IPS DF 6.9 (cell line): ENCODE results near the gene CCL11.

Experiments used
- DNase-seq: peaks from one replicate; pipeline ENCODE4 v3.0.0-alpha.2; 2013; ENCODE audit warnings: low read depth, low spot score
- H3K27ac ChIP-seq: one replicate; pipeline ENCODE4 v1.5.1; 2013; ENCODE audit warnings: low read length, control low read depth
- H3K27me3 ChIP-seq: 2 replicates; pipeline ENCODE4 v1.6.1; 2013; ENCODE audit warnings: mild to moderate bottlenecking, low read length; ENCODE audit not compliant: control insufficient read depth, insufficient read depth
- H3K36me3 ChIP-seq: 2 replicates; pipeline ENCODE4 v1.6.1; 2013; ENCODE audit warnings: low read length; ENCODE audit not compliant: control insufficient read depth, insufficient read depth
- H3K4me1 ChIP-seq: 2 replicates; pipeline ENCODE4 v1.6.1; 2013; ENCODE audit warnings: low read length; ENCODE audit not compliant: control insufficient read depth, insufficient read depth
- H3K4me3 ChIP-seq: 2 replicates; pipeline ENCODE4 v1.5.1; 2013; ENCODE audit warnings: mild to moderate bottlenecking, low read length
- H3K9me3 ChIP-seq: 2 replicates; pipeline ENCODE4 v1.6.1; 2013; ENCODE audit warnings: low read length, inconsistent platforms; ENCODE audit not compliant: control insufficient read depth, insufficient read depth
- WGBS: extraction: QIAGEN DNeasy Blood & Tissue Kit; methylation state at CpG from one replicate; pipeline ENCODE4 v1.1.7; 2013; ENCODE audit warnings: mixed read lengths, missing lambda C conversion rate; ENCODE audit not compliant: insufficient read length, insufficient coverage; 5-methylcytosine and 5-hydroxymethylcytosine counted together

Gene CCL11

DNA sequence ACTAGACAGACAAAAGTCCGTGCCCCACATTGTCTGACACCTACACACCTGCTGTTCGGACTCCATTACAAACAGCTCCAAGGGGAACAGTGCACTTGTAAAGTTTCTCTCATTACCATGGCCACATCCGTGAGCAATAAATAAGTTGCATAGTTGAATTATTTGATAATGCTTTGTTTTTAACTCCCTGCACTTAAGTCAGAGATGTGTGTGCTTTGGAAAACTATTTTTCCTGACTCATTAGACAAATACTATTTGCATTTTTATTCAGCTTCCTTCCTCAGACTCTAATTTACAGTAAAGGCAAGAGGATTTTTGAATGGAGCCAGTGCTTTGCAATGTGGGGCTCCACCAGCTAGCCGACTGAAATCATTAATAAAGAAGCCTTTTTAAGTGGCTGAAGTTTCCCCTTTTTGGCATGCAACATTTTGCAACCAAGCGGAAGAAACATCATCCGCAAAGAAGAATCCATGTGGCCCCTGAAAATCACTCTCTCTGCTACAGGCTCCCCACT is 37.0 kb upstream of the CCL11 start:
- no peaks in the 10 kb centered on the region for H3K27me3 ChIP-seq
- no peaks in the 10 kb centered on the region for H3K9me3 ChIP-seq
- peaks cover 2% of the 10 kb centered on the region; the same call in 1 of the 2 replicates for H3K4me1 ChIP-seq
- no peaks in the 10 kb centered on the region for H3K36me3 ChIP-seq
- no peak overlapping the region for H3K27ac ChIP-seq
- H3K4me3 ChIP-seq, result no peak overlapping the region
- no CpG with 5 or more reads among the region's 6 CpGs for WGBS
- DNase-seq, result no peak

DNA sequence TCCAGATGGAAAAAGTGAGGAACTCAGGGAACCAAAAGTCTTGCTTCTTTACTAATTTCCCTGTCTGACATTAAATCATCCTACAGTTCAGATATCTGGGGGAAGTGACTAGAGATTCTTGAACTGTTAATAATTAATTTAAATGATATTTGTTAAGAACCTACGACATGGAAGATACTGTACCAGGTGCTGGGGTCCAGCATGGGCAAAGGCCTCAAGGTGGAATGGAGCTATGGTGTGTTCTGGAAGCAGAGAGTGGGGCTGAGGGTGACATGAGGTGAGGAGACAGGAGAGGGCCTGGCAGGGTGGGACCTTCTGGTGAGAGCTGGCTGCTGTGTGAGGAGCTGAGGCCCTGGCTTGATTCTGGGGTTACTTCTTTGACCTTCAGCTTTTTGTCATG is 36.5 kb upstream of the CCL11 start:
- Histone ChIP-seq H3K4me3 (no peak overlapping the region), H3K27me3 (no peaks in the 10 kb centered on the region), H3K36me3 (no peaks in the 10 kb centered on the region), H3K4me1 (peaks cover 2% of the 10 kb centered on the region; the same call in 1 of the 2 replicates), H3K9me3 (no peaks in the 10 kb centered on the region), H3K27ac (no peak overlapping the region)
- no CpG with 5 or more reads among the region's 1 CpG for WGBS
- no peak for DNase-seq

DNA sequence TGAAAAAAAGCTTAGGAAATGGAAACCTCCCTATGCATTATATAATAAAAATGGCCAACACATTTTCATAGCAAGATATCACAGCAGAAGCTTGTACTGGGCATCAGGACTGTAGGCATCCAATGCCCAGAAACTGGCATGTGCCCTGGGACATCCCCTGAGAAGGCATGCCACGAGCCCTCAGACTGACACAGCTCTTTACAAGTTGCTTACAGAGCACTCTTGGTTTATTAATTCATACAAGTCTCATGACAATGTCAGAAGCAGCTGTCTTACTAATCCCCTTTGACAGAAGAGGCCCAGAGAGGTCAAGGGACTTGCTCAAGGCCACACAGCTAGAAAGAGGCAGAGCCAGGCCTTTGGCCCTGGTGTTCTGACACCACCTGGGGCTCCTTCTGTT is 36.1 kb upstream of the CCL11 start:
- H3K36me3 ChIP-seq, result no peaks in the 10 kb centered on the region
- H3K4me1 ChIP-seq, result peaks cover 5% of the 10 kb centered on the region; the same call in 1 of the 2 replicates
- H3K27ac ChIP-seq, result no peak overlapping the region
- DNase-seq, result no peak
- H3K9me3 ChIP-seq, result no peaks in the 10 kb centered on the region
- no CpG with 5 or more reads among the region's 1 CpG for WGBS
- H3K27me3 ChIP-seq, result no peaks in the 10 kb centered on the region
- H3K4me3 ChIP-seq, result no peak overlapping the region

DNA sequence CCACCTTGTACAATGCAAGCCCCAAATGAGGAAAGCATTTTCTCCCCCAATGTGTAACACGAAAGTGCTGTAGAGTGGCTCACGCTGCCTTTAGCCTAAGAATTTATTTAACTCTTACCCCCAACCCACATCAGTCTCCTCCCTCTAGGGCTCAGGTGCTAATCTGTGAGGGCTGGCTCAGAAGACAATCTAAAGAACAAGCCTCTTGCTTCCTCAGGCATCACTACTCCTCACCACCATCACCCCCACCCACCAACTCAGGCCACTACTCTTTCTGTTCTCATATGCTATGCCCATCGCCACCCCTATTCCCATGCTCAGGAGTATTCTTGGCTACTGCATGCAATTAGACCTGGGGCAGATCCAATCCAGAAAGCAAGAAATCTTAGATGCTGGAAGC is 34.4 kb upstream of the CCL11 start:
- no peaks in the 10 kb centered on the region for H3K36me3 ChIP-seq
- WGBS, result no CpG with 5 or more reads among the region's 3 CpGs

DNA sequence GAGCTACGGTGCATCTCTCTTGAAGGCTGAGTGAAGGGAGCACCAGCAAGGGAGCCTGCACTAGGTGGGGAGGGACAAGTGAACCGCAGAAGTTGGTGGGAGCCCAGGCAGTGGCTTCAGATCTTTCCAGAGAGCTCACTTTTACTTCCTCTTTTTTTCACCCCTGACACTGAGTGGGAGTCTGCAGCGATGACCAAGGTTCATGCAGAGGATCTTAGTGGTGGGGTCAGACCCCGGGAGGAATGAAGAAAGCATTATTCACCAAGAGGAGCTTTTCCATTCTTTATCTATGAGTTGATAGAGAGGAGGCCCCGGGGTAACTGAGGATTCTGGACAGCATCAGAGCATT is 33.5 kb upstream of the CCL11 start:
- no peaks in the 10 kb centered on the region for H3K27me3 ChIP-seq
- no peak overlapping the region for H3K27ac ChIP-seq
- H3K9me3 ChIP-seq, result no peaks in the 10 kb centered on the region
- DNase-seq, result no peak
- no CpG with 5 or more reads among the region's 5 CpGs for whole genome bisulfite sequencing
- H3K4me3 ChIP-seq, result no peak overlapping the region
- H3K36me3 ChIP-seq, result no peaks in the 10 kb centered on the region
- H3K4me1 ChIP-seq, result peaks cover 8% of the 10 kb centered on the region; the same call in 1 of the 2 replicates

More for the DNA sequence above, 34.4 kb upstream of the CCL11 start:
- Histone ChIP-seq H3K9me3 (no peaks in the 10 kb centered on the region), H3K4me3 (no peak overlapping the region), H3K27me3 (no peaks in the 10 kb centered on the region), H3K4me1 (peaks cover 8% of the 10 kb centered on the region; the same call in 1 of the 2 replicates), H3K27ac (no peak overlapping the region)
- DNase-seq, result no peak

DNA sequence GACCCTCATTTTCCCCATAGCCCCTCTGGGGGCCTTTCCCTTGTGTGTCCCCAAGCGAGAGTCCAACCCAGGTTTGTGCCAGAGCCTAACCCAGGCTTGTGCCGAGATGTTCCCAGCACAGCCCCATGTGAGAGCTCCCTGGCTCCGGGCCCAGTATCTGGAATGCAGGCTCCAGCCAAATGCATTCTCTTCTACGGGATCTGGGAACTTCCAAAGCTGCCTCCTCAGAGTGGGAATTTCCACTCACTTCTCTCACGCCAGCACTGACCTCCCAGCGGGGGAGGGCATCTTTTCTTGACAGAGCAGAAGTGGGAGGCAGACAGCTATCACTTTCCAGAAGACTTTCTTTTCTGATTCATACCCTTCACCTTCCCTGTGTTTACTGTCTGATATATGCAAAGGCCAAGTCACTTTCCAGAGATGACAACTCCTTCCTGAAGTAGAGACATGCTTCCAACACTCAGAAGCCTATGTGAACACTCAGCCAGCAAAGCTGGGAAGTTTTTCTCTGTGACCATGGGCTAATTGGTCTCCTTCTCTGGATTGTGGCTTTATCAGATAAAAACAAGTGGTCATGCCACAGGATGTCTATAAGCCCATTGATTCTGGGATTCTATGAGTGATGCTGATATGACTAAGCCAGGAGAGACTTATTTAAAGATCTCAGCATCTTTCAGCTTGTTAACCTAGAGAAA is 33.0 kb upstream of the CCL11 start:
- Histone ChIP-seq H3K27me3 (no peaks in the 10 kb centered on the region), H3K36me3 (no peaks in the 10 kb centered on the region), H3K4me3 (no peak overlapping the region), H3K4me1 (peaks cover 8% of the 10 kb centered on the region; the same call in 1 of the 2 replicates), H3K9me3 (no peaks in the 10 kb centered on the region), H3K27ac (no peak overlapping the region)
- DNase-seq, result no peak
- WGBS, result no CpG with 5 or more reads among the region's 6 CpGs

DNA sequence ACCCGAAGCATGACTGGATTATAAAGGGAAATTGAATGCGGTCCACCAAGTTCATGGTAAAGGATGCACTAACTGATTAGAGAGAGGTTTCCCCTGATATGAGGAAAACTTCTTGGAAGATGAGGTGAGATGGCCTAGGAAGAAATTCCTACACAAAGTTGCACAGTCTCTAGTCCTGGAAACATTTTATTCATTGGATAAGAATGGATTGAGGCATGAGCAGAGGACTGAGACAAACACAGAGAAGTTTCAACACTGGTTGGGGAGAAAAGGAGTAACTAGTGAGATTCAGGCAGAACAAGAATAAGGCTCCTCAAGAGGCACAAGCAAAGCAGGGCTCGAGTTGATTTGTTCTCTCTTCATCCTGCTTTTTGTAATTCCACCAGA is 32.4 kb upstream of the CCL11 start:
- Histone ChIP-seq H3K4me1 (peaks cover 8% of the 10 kb centered on the region; the same call in 1 of the 2 replicates), H3K36me3 (no peaks in the 10 kb centered on the region), H3K27me3 (no peaks in the 10 kb centered on the region), H3K4me3 (no peak overlapping the region), H3K27ac (no peak overlapping the region), H3K9me3 (no peaks in the 10 kb centered on the region)
- no peak for DNase-seq
- no CpG with 5 or more reads among the region's 3 CpGs for WGBS

DNA sequence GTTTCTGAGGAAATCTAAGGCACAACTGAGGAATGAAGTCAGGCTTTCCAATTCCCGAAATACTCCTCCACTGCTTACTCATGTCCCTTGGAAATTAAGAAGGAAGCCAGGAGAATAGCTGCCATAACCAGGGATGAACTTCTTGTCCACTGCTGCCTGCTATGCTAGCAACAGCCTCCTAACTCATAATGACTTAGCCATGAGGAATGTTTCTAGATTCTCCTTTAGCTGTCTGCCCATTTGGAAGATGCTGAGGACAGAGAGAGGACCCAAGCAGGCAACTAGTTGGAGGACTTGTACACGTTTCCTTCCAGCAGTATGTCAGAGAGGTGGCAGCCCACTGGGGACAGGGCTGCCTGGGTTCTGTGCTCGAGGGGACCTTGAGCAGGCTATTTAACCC is 31.4 kb upstream of the CCL11 start:
- Histone ChIP-seq H3K4me1 (peaks cover 8% of the 10 kb centered on the region; the same call in 1 of the 2 replicates), H3K27me3 (no peaks in the 10 kb centered on the region), H3K27ac (no peak overlapping the region), H3K4me3 (no peak overlapping the region), H3K9me3 (no peaks in the 10 kb centered on the region), H3K36me3 (no peaks in the 10 kb centered on the region)
- WGBS, result no CpG with 5 or more reads among the region's 3 CpGs
- no peak for DNase-seq

DNA sequence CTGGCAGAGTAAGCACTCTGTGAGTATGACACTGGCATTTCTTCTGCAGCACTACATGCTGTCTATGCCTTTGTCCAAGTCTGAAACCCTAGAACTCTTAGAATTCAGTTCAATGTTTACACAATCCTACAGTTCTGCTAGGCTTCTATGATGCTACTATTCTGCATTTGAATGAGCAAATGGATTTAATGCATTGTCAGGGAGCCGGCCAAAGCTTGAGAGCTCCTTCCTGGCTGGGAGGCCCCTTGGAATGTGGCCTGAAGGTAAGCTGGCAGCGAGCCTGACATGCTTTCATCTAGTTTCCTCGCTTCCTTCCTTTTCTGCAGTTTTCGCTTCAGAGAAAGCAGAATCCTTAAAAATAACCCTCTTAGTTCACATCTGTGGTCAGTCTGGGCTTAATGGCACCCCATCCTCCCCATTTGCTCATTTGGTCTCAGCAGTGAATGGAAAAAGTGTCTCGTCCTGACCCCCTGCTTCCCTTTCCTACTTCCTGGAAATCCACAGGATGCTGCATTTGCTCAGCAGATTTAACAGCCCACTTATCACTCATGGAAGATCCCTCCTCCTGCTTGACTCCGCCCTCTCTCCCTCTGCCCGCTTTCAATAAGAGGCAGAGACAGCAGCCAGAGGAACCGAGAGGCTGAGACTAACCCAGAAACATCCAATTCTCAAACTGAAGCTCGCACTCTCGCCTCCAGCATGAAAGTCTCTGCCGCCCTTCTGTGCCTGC is 30.7 kb upstream of the CCL11 start, which contains the start of gene CCL2:
TSS of gene CCL2 (plus strand) at position 635 of the 730 bp plus-strand sequence. CDS start at position 700, 65 bp downstream.
- no CpG with 5 or more reads among the region's 11 CpGs for WGBS
- Histone ChIP-seq H3K4me1 (peaks cover 8% of the 10 kb centered on the region; the same call in 1 of the 2 replicates), H3K27me3 (no peaks in the 10 kb centered on the region)

DNA sequence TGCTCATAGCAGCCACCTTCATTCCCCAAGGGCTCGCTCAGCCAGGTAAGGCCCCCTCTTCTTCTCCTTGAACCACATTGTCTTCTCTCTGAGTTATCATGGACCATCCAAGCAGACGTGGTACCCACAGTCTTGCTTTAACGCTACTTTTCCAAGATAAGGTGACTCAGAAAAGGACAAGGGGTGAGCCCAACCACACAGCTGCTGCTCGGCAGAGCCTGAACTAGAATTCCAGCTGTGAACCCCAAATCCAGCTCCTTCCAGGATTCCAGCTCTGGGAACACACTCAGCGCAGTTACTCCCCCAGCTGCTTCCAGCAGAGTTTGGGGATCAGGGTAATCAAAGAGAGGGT is 30.2 kb upstream of the CCL11 start:
- no peak overlapping the region for H3K27ac ChIP-seq
- H3K4me1 ChIP-seq, result peaks cover 8% of the 10 kb centered on the region; the same call in 1 of the 2 replicates
- no peak for DNase-seq
- no peaks in the 10 kb centered on the region for H3K9me3 ChIP-seq
- no CpG with 5 or more reads among the region's 5 CpGs for WGBS
- H3K27me3 ChIP-seq, result no peaks in the 10 kb centered on the region
- no peaks in the 10 kb centered on the region for H3K36me3 ChIP-seq
- H3K4me3 ChIP-seq, result peak overlapping the region; percentile 2; the same call in 1 of the 2 replicates

More for the DNA sequence above, 30.7 kb upstream of the CCL11 start, which contains the start of gene CCL2:
- Histone ChIP-seq H3K4me3 (peak within 1 kb of the TSS; percentile 19; the same call in 1 of the 2 replicates), H3K27ac (no peak within 1 kb of the TSS), H3K9me3 (no peaks in the 10 kb centered on the region), H3K36me3 (no peaks in the 10 kb centered on the region)
- peak; percentile 60 for DNase-seq
